ENCODE data around the gene OR5AC2. TPM values are rescaled to one million over a fixed set of nuclear protein-coding genes. Genes with fewer than 3 reads are reported as not detected.

OR5AC2 gene
- not detected in 2 replicates for total RNA-seq

GRCh38 chr3:98086873-98087272 is at the start of gene OR5AC2:
TSS of gene OR5AC2 (plus strand) at chr3:98087173. CDS start at chr3:98087173, 0 bp downstream.

GRCh38 chr3:98130421-98130820 is 43.4 kb downstream of the OR5AC2 start, which contains the start of gene OR5H1:
TSS of gene OR5H1 (plus strand) at chr3:98130721. CDS start at chr3:98132698, 1,977 bp downstream.

Other genes with a start within 250 kb of the OR5AC2 start
- gene RIOX2, start 114.7 kb upstream of the OR5AC2 start, total RNA-seq = 19.0 and 25.9 TPM in 2 replicates
- not detected in 2 replicates for gene GABRR3, start 51.9 kb upstream of the OR5AC2 start, total RNA-seq
- not detected in 2 replicates for gene OR5H1, start 43.5 kb downstream of the OR5AC2 start, total RNA-seq
- gene OR5H14, start 60.3 kb downstream of the OR5AC2 start, total RNA-seq = not detected in 2 replicates
- gene OR5H15, start 79.5 kb downstream of the OR5AC2 start, total RNA-seq = not detected in 2 replicates
- gene OR5H6, start 177.1 kb downstream of the OR5AC2 start, total RNA-seq = not detected in 2 replicates
- not detected in 2 replicates for gene OR5H2, start 195.3 kb downstream of the OR5AC2 start, total RNA-seq

Data from airway epithelial cell (primary cell).